HuH-7.5 (cell line): ENCODE data around the gene NHERF2.
"Not testable (repeated sequence)": the region's sequence is repeated elsewhere in the genome, so short reads cannot be mapped to it uniquely, and the experiment has no call there.

ENCODE experiments used
- DNase-seq: peaks from one replicate; pipeline ENCODE4 v3.0.0; 2011; ENCODE audit warnings: low spot score

NHERF2 gene

DNA sequence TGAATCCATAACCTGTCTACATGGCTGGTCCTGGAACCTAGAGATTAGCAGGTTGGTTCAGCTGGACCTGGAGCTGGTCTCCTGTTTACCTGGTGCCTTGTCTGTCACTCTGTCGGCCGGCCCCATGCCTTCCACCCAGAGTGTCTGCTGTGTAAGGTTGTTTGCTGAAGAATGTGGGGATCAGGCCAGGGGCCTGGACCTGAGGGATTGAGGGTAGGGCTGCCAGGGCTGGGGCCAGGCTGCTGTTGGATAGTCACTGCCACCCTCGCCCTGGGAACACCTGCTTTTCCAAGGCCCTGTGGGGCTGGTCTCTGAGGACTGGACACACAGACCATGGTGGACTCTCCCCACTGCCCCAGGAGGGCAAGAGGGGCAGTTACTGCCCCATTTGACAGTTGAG, 1.4 kb downstream of the NHERF2 start:
- DNase-seq = no peak

DNA sequence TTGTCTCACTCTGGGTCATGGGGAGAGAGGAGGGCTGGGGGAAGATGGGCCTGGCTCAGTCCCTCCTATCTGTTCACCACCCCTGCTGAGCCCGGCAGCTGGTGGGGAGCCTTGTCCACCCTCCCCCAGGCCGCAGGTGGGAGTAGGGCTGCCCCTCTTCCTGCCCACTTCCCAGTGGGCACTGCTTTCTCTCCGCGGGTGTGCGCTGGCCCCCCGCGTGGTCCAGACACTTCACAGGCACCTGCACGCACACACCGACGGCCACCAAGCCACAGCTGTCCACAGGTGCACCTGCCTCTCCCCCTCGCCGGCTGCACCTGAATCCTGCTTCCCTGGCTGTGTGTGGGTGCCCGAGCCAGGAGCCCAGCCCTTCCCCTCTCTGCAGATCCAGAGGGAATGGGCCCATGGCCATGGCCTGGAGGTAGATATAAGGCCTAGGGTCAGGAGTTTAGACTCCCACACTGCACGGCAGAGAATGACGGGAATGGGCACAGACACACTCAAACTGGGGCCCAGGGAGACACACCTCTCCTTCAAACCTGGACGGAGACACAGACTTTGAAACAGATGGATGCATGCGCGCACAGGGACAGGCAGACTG, 2.0 kb downstream of the NHERF2 start:
- no peak for DNase-seq

DNA sequence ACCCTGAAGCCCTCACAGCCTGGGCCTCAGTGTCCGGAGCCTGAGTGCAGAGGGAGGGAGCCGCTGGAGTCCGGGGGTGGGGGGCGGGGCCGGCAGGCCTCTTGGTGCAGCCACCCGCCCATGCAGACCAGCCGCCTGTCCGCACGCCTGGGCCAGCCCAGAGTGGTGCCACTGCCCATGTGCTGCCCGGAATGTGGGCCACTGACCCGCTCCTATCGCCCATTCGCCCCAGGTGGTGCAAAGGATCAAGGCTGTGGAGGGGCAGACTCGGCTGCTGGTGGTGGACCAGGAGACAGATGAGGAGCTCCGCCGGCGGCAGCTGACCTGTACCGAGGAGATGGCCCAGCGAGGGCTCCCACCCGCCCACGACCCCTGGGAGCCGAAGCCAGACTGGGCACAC, 2.6 kb downstream of the NHERF2 start:
- no peak for DNase-seq

DNA sequence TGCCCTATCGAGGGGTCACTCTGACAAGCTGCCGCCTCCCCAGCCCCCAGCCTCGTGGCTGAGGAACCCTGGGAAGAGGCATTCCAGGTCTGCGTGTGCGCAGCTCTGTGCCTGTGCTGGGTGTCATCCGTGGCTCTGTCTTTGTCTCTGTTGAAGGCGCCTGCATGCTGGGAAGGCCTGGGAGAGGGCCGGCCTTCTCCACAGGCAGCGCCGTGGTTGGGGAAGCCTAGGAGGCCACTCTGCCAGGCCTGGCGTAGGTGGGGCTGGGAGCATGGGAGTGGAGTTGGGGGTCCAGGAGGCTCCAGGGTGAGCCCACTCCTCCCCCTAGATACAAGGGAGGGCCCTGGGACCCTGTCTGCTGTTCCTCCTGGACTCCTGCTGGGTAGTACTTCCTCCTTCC, 3.3 kb downstream of the NHERF2 start:
- DNase-seq = no peak

DNA sequence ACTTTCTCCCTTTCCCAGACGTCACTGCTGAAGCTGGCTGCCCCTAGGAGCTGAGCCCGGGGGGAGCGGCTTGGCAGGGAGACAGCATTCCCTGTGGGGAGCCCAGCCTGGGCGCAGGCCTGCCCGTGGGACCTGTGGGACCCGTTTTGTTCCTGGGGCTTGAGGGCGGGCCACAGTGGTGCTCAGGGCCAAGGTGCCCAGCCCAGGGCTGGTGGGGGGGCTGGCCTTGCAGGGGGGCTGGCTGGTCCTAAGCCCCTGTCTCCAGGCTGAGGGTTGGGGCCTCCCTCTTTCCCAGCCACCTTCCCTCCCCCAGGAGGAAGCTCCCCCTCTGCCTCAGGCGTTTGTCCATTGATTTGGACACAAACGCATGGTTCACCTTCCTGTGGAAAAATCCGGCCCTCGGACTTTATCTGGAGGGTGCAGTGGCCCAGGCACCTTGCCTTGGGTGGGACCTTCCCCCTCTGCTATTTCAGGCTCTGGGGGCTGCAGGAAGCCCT, 4.4 kb downstream of the NHERF2 start:
- DNase-seq = no peak

DNA sequence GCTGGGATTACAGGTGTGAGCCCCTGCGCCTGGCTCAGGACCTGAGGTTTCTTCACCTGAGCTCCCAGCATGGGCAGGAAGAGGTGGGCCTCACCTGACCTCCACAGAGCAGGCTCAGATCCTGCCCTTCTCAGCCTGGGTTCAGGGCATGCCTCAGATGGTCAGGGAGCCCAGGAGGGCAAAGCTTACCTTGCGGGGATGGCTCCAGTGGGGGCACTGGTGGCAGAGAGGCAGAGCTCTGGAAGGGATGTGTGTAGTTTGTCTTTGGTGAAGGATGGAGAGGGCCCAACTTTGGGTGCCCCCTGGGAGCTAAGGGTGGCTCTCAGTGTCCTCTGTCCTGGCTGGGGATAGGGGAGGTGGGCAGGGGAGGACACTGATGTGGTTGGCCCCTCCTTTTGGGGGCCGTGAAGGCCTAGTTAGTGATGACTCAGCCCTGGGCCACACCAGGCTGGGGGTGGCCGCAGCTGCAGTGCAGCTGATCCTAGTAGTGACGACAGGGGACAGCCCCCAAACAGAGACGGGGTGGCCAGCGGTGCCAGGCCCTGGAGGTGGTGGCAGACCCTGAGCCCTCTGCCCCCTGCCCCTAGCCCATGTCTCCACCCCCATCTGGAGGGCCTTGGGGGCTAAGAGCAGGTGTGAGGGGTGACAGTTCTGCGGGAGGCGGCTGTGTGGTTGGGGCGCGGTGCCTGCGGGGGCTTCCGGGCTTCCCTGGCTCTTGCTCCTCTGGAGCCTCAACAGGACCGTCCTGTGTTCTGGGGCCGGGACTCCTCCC, 5.8 kb downstream of the NHERF2 start:
- no peak for DNase-seq

DNA sequence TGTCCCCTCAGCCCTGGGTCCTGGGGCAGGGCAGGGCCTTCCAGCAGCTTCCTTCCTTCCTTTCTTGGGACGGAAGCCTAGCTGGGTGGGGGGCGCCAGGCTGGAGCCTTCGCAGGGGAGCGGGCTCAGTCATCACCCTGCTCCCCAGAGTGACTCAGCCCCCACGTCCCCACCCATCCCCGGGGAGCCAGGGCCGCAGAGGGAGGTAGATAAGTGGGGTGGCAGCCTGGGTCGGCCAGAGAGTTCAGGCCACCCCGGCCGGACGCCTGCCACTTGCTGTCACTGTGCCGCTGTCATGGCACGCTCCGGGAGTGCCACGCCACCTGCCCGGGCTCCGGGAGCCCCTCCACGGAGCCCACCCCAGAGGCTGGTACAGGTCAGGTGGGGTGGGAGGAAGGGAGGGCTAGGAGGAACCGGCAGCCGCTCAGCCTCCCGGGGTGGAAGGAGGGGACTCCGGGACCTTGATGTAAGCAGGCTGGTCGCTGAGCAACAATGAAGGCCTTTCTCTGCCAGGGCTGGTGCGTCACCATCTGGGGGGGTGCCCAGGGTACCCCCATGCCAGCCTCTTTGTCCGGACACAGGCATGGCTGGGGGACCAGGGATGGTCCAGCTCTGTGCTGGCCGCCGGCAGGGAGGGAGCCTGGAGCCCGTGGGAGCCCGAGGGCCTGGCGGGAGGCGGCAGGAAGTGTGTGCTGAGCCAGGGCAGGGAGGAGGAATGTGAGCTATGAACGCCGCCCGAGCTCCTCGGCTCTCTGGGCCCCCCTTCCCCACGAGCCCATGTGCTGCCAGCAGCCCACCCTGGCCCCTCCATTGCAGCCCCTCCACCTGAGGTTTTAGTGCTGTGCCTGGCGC, 6.6 kb downstream of the NHERF2 start:
- DNase-seq = no peak

DNA sequence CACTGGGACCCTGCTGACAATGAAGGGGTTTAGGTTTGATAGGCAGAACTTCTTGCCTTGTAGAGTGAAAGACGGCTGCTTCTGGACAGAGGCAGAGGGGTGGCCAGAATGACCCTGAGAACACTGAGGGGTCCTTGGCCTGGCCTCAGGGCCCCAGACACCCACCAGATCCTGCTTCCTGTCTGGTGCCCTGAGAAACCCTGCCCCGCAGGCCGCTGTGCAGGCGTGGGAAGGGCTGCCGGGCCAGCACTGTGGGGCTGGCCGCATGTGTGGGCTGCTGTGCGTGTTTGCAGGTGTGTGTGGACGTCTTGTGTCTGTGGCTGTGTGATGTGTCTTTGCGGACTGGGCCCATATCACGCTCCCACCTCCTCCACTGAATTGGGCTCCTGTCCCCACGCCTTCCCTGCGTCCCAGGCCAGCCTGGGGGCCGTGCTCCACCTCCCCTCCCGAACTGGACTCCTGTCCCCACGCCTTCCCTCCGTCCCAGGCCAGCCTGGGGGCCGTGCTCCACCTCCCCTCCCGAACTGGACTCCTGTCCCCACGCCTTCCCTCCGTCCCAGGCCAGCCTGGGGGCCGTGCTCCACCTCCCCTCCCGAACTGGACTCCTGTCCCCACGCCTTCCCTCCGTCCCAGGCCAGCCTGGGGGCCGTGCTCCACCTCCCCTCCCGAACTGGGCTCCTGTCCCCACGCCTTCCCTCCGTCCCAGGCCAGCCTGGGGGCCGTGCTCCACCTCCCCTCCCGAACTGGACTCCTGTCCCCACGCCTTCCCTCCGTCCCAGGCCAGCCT, 7.4 kb downstream of the NHERF2 start:
- DNase-seq = not testable (repeated sequence)

DNA sequence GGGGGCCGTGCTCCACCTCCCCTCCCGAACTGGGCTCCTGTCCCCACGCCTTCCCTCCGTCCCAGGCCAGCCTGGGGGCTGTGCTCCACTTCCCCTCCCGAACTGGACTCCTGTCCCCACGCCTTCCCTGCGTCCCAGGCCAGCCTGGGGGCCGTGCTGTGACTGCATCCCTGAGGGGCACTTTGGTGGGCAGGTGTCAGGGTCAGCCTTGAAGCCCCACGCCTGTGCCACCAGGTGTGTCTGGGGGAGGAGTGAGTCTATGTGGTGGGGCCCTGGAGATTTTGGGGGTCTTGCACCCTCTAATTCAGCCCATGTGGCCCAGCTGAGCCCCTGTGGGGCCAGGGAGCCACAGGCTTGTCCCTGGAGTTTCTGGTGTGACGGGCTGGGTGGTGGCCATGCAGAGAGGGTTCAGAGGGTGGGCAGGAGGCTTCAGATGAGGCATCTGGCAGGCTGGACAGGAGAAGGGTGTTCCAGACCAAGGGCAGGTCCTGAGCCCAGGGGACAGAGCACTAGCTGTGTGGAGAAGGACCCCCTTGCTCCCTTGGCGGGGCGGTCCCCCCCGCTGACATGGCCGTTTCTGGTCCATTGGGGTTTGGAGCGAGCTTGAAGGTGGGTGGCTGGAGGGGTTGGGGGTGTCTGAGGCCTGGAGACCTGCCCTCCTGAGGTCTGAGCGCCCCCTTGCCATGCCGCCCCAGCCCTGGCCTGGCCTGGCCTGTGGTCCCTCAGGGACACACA, 8.2 kb downstream of the NHERF2 start:
- DNase-seq = no peak

DNA sequence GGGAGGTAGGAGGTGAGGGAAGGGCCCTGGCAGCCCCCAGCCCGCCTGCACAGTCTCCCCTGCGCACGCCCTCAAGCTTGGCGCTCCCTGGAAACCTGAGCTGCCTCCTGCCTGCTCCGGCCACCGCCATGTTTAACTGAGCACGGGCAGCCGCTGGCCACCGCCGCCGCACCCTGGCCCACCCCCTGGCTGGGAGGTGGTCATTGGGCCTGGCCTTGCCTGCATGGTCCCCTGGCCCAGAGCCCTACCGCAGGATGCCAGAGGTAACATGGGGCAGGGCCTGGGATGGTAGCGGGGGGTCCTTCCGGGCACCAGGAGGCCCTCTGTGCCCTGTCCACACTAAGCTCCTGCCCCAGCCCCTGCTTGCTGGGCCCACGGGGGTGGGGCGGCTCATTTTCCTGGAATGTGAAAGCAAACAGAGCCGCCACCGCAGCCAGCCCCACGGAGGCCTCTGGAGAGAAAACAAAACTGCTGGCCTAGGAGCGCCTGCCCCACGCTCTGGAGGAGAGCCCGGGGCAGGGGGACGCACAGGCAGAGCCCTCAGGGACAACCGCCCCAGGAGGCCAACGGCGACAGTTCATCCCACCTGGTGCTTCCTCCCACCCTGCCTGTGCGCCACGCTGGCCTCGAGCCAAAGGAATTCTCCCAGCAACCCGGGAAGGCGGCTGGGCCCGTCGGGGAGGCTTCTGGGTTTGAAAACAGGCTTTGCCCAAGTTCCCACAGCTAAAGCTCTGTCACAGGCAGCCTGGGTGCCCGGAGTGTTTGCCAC, 8.9 kb downstream of the NHERF2 start:
- peak; percentile 75 for DNase-seq

DNA sequence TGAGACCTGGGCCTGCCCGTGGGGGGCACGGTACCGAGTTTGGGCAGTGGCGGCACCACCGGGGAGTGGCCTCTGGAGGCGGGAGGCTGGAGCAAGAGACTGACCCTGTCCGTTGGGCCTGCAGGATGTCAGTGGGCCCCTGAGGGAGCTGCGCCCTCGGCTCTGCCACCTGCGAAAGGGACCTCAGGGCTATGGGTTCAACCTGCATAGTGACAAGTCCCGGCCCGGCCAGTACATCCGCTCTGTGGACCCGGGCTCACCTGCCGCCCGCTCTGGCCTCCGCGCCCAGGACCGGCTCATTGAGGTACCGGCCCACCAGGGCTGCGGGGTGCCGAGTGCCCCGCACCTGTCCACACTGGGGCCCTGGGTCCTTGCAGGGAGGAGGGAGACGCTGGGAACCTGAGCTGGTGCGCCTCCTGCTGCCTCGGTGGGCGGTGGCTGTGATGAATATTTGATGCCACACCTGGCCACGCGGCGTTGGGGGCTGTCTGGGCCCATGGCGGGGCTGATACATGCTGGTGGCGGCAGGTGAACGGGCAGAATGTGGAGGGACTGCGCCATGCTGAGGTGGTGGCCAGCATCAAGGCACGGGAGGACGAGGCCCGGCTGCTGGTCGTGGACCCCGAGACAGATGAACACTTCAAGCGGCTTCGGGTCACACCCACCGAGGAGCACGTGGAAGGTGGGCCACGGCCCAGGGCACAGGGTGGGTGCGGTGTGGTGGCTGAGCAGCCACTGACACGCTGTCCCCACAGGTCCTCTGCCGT, 9.7 kb downstream of the NHERF2 start:
- DNase-seq = no peak

DNA sequence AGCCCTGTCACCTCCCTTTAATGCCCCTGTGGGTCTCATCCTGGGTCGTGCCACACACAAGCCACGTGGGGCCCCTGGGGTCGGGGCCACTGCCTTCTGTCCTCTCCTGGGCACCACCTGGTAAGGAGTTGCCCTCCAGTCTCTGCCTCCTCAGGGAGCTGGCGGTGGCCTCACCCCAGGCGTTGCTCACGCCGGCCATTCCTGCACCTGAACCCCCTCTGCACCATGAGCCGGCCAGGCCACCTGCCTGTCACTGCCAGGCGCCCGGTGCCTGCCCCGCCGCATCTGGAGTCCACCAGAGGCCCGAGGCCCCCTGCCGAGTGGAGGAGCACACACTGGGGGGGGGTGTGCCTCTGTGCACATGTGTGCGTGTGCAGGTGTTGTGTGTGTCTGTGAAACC, 10.4 kb downstream of the NHERF2 start:
- DNase-seq = no peak

DNA sequence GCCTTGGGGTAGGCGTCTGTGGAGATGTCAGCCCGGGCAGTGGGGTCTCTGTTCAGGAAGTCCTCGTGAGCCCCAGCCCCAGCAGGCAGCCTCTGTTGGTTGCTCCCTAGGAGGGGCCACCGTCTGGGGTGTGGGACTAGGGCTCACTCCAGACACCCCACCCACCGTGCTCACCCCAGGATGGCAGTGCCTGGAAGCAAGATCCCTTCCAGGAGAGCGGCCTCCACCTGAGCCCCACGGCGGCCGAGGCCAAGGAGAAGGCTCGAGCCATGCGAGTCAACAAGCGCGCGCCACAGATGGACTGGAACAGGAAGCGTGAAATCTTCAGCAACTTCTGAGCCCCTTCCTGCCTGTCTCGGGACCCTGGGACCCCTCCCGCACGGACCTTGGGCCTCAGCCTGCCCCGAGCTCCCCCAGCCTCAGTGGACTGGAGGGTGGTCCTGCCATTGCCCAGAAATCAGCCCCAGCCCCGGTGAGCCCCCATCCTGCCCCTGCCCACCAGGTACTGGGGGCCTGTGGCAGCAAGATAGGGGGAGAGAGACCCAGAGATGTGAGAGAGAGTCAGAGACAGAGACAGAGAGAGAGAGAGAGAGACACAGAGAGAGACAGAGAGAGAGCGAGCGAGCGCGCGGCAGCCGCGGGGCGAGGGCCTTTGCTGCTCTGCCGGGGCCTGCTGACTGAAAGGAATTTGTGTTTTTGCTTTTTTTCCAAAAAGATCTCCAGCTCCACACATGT, 11.1 kb downstream of the NHERF2 start:
- DNase-seq = no peak

DNA sequence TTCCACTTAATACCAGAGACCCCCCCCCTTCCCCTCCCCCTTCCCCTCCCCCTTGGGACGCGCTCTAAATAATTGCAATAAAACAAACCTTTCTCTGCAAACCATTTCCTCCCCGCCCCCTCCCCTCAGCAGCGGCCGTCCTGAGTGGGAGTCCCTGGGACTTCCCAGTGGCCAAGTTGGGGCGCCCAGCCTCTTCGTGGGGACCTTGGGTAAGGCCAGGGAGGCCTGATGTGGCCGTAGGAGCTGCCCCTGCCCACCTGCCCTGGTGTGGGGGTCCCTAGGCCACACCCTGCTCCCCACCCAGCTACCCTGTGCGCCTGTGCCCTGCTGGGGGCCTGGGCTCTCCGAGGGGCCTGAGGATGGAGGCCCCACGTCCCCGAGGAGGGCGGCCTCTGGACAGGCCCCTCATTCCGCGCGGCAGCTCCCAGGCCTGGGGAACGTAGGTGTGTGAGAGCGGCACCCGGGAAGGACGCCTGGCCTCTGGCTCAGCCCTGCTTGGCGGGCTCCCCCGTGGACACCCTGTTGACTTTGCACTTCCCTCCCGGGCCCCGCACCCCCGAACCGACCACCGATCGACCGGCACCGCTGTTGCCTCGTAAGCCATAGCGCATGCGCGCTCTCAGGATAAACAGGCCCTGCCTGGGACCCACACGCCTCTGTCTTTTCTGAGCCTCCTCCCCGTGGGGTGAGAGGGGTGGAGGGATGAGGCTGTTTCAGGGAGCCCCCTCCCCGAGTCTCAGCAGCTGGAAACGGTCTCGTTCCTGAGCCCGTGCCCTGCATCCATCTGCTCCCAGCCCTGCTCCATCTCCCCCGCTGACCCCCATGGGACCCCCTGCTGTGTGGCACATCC, 11.9 kb downstream of the NHERF2 start:
- no peak for DNase-seq

DNA sequence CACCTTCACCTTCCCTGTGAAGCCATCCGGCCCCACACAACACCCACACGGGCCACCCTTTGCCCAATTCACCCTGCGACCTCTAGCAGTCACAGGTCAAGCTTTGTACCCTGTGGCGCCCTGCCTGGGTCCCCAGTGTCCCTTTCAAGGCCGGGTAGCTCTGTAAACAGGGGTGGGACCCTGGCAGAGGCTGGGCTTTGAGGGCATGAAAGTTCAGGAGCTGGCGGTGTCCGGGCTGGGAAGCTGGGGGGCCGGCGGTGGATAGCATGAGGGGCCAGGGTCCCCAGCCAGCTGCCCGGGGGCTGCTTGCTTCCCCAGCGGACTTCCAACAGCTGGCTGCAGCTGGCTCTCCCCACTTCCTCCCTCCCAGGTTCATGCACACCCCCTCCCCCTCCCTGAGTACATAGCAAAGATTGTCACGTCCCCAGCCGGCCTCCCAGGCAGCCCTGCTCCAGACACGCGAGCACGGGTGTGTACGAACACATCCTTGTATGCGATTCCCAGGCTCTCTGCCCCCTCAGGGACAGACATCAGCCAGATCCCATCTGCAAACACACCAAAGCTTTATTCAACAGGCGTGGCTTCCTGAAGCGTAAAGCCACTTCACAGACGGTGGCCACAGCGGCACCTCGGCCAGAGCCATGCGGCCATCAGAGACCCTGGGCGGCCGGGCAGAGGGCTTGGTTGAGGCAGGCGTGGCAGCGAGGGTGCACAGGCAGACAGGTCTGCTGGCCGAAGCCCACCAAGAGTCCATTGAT, 12.8 kb downstream of the NHERF2 start:
- peak; percentile 85 for DNase-seq

DNA sequence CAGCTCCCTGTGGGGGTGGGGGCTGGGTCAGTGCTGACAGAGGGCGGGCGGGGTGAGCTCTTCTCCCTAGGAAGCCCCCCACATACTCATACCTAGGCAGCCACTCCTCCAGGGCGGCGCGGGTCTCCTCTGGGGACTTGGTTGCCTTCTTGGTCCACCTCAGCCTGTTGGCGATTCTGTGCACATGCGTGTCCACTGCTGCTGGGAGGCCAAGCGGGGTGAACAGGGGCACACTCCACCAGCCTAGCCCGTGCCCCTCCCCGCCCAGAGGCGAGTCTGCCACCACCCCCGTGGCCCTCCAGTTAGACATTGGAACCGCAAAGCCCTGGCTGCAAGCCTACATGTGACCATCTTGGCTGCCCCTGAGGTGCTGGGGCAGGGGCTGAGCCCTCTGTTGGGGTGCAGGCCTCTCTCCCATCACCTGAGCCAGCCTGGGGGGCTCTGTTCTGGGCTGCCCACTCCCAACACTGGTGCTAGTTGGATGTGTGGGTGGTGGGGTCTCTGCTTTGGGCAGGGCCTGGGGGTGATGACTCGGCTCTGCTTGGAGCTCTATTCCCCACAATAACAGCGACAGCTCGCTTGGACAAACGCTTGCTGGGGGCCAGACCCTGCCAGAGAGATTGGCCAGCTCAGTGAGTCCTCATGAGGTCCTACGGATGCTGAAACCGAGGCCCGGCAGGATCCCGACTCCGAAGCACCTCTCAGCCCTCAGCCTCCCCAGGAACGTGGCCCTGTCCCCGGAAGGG, 13.5 kb downstream of the NHERF2 start:
- DNase-seq = no peak
